GM12891 (cell line): ENCODE measurements around the gene ADSL.

ENCODE experiments used
- POLR2A ChIP-seq: IDR thresholded peaks from 2 replicates; pipeline ENCODE4 v1.6.1; 2011; ENCODE audit warnings: low read depth, low read length, control low read depth
- POLR2AphosphoS5 ChIP-seq: IDR thresholded peaks from 2 replicates; pipeline ENCODE4 v1.6.1; 2011; ENCODE audit warnings: low read depth, low read length, control low read depth

- TF ChIP-seq POLR2A (no peak), POLR2AphosphoS5 (no peak)
These were observed 500 bp upstream of the ADSL start for GRCh38 chr22:40345815-40346184.
